ENCODE data around the gene DDX51. TPM values are rescaled to one million over a fixed set of nuclear protein-coding genes. Genes with fewer than 3 reads are reported as not detected.

The DDX51 gene
- total and polyA plus RNA-seq, 2 of the 4 experiments (the other 2 are of a cell fraction), result 3.8 to 14.5 TPM

- CTCF ChIA-PET, result no interaction called here
- no peak for ATAC-seq (ENCODE audit: low read depth)
These were observed 49.7 kb downstream of the DDX51 start for GRCh38 chr12:132094269-132094891.

More at GRCh38 chr12:132094269-132094891, 49.7 kb downstream of the DDX51 start:
- Histone ChIP-seq H4K8ac (ENCODE audit: low read depth in 2 of 2, low read length in 2 of 2) (no peak overlapping the region), H2BK5ac (ENCODE audit: low read depth, low read length, poor library complexity, severe bottlenecking) (no peak overlapping the region), H3K4ac (ENCODE audit: low read depth, low read length) (no peak overlapping the region), H3K27ac (ENCODE audit: insufficient read depth, low read length) (no peak overlapping the region), H4K91ac (ENCODE audit: insufficient read depth, low read depth, low read length) (no peak overlapping the region), H2AFZ (replicated peaks; ENCODE audit: low read length, poor library complexity) (no peak overlapping the region), H2BK120ac (ENCODE audit: low read depth, low read length) (no peak overlapping the region), H3K18ac (ENCODE audit: low read depth, low read length) (no peak overlapping the region), H2BK20ac (ENCODE audit: low read depth, low read length) (no peak overlapping the region), H3K23ac (ENCODE audit: low read depth, low read length) (no peak overlapping the region), H3K9me3 (ENCODE audit: control insufficient read depth, insufficient read depth, low read length) (no peaks in the 10 kb centered on the region), H3K79me1 (ENCODE audit: low read depth in 1 of 2, low read length in 2 of 2) (peaks cover 6 to 10% of the 10 kb centered on the region in 2 experiments; a peak in 2 of 4 replicates), H3K4me1 (ENCODE audit: control insufficient read depth, insufficient read depth, low read length) (no peaks in the 10 kb centered on the region), H4K20me1 (ENCODE audit: insufficient read depth, low read length) (no peaks in the 10 kb centered on the region; the same call in 1 of the 2 replicates), H3K36me3 (ENCODE audit: control insufficient read depth, insufficient read depth, low read length) (peaks cover 4% of the 10 kb centered on the region; the same call in 1 of the 2 replicates), H2BK15ac (ENCODE audit: low read depth, low read length) (no peak overlapping the region), H2AK5ac (ENCODE audit: low read depth, low read length) (no peak overlapping the region), H3K27me3 (ENCODE audit: control insufficient read depth, insufficient read depth, low read length) (no peaks in the 10 kb centered on the region), H3K9me1 (ENCODE audit: insufficient read depth, low read length) (no peaks in the 10 kb centered on the region), H3K14ac (replicated peaks; ENCODE audit: low read depth, low read length) (no peak overlapping the region), H3K56ac (ENCODE audit: extremely low read depth, insufficient read depth, low read length) (no peak overlapping the region), H3K4me2 (ENCODE audit: low read depth, low read length) (no peak overlapping the region), H3K4me3 (ENCODE audit: insufficient read depth, low read depth, low read length) (no peak overlapping the region), H3K9ac (ENCODE audit: low read depth, low read length) (no peak overlapping the region), H4K5ac (ENCODE audit: low read depth, low read length) (no peak overlapping the region), H2AK9ac (replicated peaks; ENCODE audit: low read depth, low read length, poor library complexity) (no peak overlapping the region)
- intact Hi-C loops (cut with micrococcal nuclease), result no loop called here
- DNase-seq, result no peak
- no peak for TF ChIP-seq SMC3 (IDR thresholded peaks at IDR 0.05; ENCODE audit: low read depth, low read length)
- TF ChIP-seq CTCF (conservative IDR thresholded peaks at IDR 0.05; ENCODE audit: low read depth, low read length), result no peak
- TF ChIP-seq MAZ (IDR thresholded peaks at IDR 0.05; ENCODE audit: borderline replicate concordance, low read depth, low read length), result no peak
- no peak for TF ChIP-seq NFE2L2 (IDR thresholded peaks at IDR 0.05; ENCODE audit: low read depth, low read length)
- no peak for TF ChIP-seq BHLHE40 (IDR thresholded peaks at IDR 0.05; ENCODE audit: low read depth, low read length)
- no peak for TF ChIP-seq MAFK (IDR thresholded peaks at IDR 0.05; ENCODE audit: low read depth, low read length)
- TF ChIP-seq RFX5 (IDR thresholded peaks at IDR 0.05; ENCODE audit: low read depth, low read length), result no peak
- no peak for TF ChIP-seq MXI1 (IDR thresholded peaks at IDR 0.05; ENCODE audit: borderline replicate concordance, low read depth, low read length)
- no peak for TF ChIP-seq ELK1 (IDR thresholded peaks at IDR 0.05; ENCODE audit: borderline replicate concordance, low read depth, low read length)
- in situ Hi-C loops (cut with MboI; ENCODE audit: low sequenced_read_pairs), result no loop called here
- POLR2A ChIA-PET (ENCODE audit: unreplicated experiment), result no interaction called here
- dilution Hi-C loops (cut with HindIII; ENCODE audit: low sequenced_read_pairs, unreplicated experiment), result no loop called here
- WGBS, 2 experiments (ENCODE audit: extremely low coverage in 2 of 2, insufficient read length in 1 of 2), result 100% methylated on average over 8 of the region's 16 CpGs; no CpG with 5 or more reads in 1 of the 2 experiments
- no TSS peak for BruUV-seq (replicated peaks)
